Common myeloid progenitor, CD34-positive (primary cell): ENCODE measurements around the gene CCNO. TPM values are rescaled to one million over a fixed set of nuclear protein-coding genes. Genes with fewer than 3 reads are reported as not detected.
A peak's percentile ranks its signal among the peaks of the same experiment; 100 is the strongest.

ENCODE experiments used
- CTCF ChIA-PET: fragments of 350-600 bp; sonication (Branson Sonifier 250); formaldehyde crosslinking; loops from one replicate; lab custom pipeline; 2021; ENCODE audit warnings: antibody characterized with exemption; lab: Charles Lee
- POLR2A ChIA-PET: fragments of 350-600 bp; sonication (Branson Sonifier 250); formaldehyde crosslinking; loops from one replicate; lab custom pipeline; 2021; ENCODE audit warnings: antibody characterized with exemption; lab: Charles Lee
- DNase-seq, 3 donors: peaks; one replicate each; pipeline versions ENCODE4 v3.0.0 to v3.0.0-alpha.2; 2013
- H3K27ac ChIP-seq, 2 experiments: 1 replicate in 1 of 2; 2 replicates in 1 of 2; pipeline ENCODE4 v1.7.0; 2013; ENCODE audit warnings: inconsistent platforms in 2 of 2, low read length in 2 of 2, mild to moderate bottlenecking in 2 of 2, low read depth in 1 of 2, moderate library complexity in 1 of 2; ENCODE audit not compliant: severe bottlenecking in 2 of 2, insufficient read depth in 1 of 2, poor library complexity in 1 of 2
- H3K27me3 ChIP-seq, 5 experiments: replicated peaks in 2 of 5; 1 replicate in 3 of 5; 2 replicates in 2 of 5; pipeline versions ENCODE4 v1.6.1 to v1.7.0; 2013; ENCODE audit warnings: low read length in 4 of 5, mild to moderate bottlenecking in 2 of 5, moderate library complexity in 2 of 5, inconsistent platforms in 1 of 5; ENCODE audit not compliant: insufficient read depth in 5 of 5, control insufficient read depth in 4 of 5
- H3K36me3 ChIP-seq, 4 experiments: 1 replicate in 2 of 4; 2 replicates in 2 of 4; pipeline versions ENCODE4 v1.6.1 to v1.7.0; 2013; ENCODE audit warnings: low read length in 3 of 4, control low read depth in 1 of 4, mild to moderate bottlenecking in 1 of 4; ENCODE audit not compliant: control insufficient read depth in 4 of 4, insufficient read depth in 4 of 4
- H3K4me1 ChIP-seq, 4 experiments: 1 replicate in 3 of 4; 2 replicates in 1 of 4; pipeline versions ENCODE4 v1.6.1 to v1.7.1; 2013; ENCODE audit warnings: low read length in 3 of 4, mild to moderate bottlenecking in 3 of 4, control low read depth in 1 of 4, inconsistent platforms in 1 of 4, moderate library complexity in 1 of 4; ENCODE audit not compliant: control insufficient read depth in 4 of 4, insufficient read depth in 4 of 4; ENCODE audit errors: control extremely low read depth in 1 of 4
- H3K4me3 ChIP-seq, 7 experiments: 1 replicate in 4 of 7; 2 replicates in 3 of 7; pipeline versions ENCODE4 v1.5.1 to v1.7.0; 2013; ENCODE audit warnings: mild to moderate bottlenecking in 7 of 7, low read length in 6 of 7, moderate library complexity in 6 of 7, inconsistent platforms in 2 of 7, low read depth in 2 of 7, control low read depth in 1 of 7; ENCODE audit not compliant: insufficient read depth in 4 of 7, control insufficient read depth in 1 of 7; ENCODE audit errors: extremely low read depth in 1 of 7
- H3K9me3 ChIP-seq, 5 experiments: 1 replicate in 4 of 5; 2 replicates in 1 of 5; pipeline versions ENCODE4 v1.6.1 to v1.7.1; 2013; ENCODE audit warnings: low read length in 4 of 5, mild to moderate bottlenecking in 2 of 5, inconsistent platforms in 1 of 5, low read depth in 1 of 5, moderate library complexity in 1 of 5; ENCODE audit not compliant: control insufficient read depth in 4 of 5, insufficient read depth in 2 of 5; ENCODE audit errors: control extremely low read depth in 1 of 5
- WGBS: methylation state at CpG from one replicate; pipeline ENCODE4 v1.1.5; 2013; ENCODE audit not compliant: insufficient coverage; 5-methylcytosine and 5-hydroxymethylcytosine counted together
- polyA plus RNA-seq: library from polyadenylated mRNA; unstranded; fragments of 120-200 nt; gene quantifications from one replicate; pipeline ENCODE4 v1.2.1, GENCODE V29; 2013

CCNO gene, protein sequence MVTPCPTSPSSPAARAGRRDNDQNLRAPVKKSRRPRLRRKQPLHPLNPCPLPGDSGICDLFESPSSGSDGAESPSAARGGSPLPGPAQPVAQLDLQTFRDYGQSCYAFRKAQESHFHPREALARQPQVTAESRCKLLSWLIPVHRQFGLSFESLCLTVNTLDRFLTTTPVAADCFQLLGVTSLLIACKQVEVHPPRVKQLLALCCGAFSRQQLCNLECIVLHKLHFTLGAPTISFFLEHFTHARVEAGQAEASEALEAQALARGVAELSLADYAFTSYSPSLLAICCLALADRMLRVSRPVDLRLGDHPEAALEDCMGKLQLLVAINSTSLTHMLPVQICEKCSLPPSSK
- polyA plus RNA-seq = not detected

DNA sequence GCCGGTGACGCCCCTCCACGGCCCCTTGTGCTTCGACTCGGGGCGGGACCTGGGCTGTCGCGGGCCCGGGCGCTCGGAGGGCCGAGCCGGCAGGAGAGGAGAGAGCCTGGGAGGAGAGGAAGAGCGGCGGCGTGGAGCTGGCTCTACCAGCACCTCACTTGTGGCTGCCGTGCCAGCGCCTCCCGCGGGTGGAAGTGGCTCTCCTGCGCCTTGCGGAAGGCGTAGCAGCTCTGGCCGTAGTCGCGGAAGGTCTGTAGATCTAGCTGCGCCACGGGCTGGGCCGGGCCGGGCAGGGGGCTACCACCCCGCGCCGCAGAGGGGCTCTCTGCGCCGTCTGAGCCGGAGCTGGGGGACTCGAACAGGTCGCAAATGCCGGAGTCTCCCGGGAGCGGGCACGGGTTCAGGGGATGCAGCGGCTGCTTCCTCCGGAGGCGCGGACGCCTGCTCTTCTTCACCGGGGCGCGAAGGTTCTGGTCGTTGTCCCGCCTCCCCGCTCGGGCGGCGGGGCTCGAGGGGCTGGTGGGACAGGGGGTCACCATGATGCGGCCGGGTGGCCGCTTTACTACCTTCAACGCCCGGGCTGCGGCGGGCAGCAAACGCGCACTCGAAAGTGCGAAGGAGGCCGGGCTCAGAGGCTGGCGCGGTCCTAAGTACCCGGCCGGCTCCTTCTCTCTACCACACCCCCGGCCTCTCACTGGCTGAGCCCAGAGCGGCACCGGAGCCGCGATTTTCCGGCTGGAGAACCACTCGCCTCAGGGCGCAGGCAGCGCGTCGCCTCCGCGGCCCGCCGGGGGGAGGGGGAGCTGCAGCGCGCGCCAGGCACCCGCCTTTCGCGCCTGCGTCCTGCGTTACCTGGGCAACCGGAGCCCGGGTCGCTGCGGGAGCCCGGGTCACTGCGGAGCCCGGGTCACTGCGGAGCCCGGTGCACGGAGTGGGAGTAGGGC, at the start of gene CCNO:
CCNO (minus strand) TSS at position 624 of the 944 bp plus-strand sequence; CDS start at position 539, 85 bp downstream.
- peaks cover 32 to 96% (median 58%) of the 10 kb centered on the region in 5 experiments for H3K27me3 ChIP-seq

DNA sequence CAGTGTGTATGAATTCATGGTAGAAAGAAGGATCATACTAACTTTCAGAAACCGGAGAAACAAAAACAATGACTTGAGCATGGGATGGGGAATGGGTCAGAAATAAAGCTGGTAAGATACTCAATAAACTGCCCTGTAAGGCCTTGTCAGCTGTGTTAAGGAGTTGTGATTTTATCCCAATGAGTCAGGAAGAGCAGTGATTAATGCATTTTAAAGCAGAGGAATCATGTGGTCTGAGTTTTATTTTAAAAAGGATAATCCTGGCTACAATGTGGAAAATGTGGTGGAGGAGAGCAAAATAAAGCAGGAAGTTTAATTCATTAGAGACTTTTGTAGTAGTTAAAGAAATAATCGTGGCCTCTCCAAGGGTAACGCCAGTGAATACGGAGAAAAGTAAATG, 45.4 kb upstream of the CCNO start:
- WGBS = 94% methylated on average over 4 of the region's 4 CpGs
- Histone ChIP-seq H3K27me3 (no peaks in the 10 kb centered on the region), H3K4me1 (no peaks in the 10 kb centered on the region), H3K9me3 (no peaks in the 10 kb centered on the region), H3K4me3 (no peak overlapping the region), H3K27ac (no peak overlapping the region), H3K36me3 (peaks cover 7 to 74% (median 39%) of the 10 kb centered on the region in 4 experiments)
- DNase-seq = no peak
- ChIA-PET POLR2A (no interaction called here), CTCF (interaction anchor here (1.0 kb wide), 1 partner anchor 10 kb away, joined by 3 read pairs; no protein-coding TSS in a partner anchor)

More for the DNA sequence above, at the start of gene CCNO:
- H3K36me3 ChIP-seq = no peaks in the 10 kb centered on the region
- peak in 2 of 3 donors; percentile 64 to 77 for DNase-seq
- H3K9me3 ChIP-seq = peaks cover 0 to 1% (median 0%) of the 10 kb centered on the region in 5 experiments
- peaks cover 3 to 38% (median 35%) of the 10 kb centered on the region in 4 experiments for H3K4me1 ChIP-seq
- ChIA-PET POLR2A (no interaction called here), CTCF (interaction anchor here (0.8 to 2.9 kb wide), 11 partner anchors 11 to 208 kb away, joined by 3 to 27 read pairs (median 3); partner anchors contain the start of gene CDC20B)
- under 1% methylated on average over 84 of the region's 106 CpGs for WGBS
- H3K27ac ChIP-seq = no peak within 1 kb of the TSS
- H3K4me3 ChIP-seq = peak within 1 kb of the TSS in 6 of 7 experiments; percentile 30 to 74 (median 66)

DNA sequence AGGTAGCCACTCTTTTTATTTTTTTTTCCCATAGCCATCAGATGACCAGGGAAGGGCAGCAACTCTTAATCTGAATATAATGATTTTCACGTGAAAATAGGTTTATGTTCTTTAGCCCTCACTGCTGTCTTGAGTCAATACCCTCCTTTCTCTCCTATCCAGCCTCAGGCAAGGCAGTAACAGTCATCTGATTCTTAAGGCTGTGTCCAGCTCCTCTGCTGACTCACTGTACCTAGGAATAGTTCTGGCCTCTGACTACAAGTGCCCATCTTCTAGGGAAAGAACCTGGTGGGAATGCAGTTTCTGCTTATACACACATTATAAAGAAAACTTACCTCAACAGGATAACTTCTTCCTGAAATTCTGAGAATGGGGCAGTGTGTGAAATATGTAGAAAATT, 43.4 kb upstream of the CCNO start:
- CTCF ChIA-PET = no interaction called here
- POLR2A ChIA-PET = no interaction called here
- Histone ChIP-seq H3K36me3 (peaks cover 10 to 70% (median 38%) of the 10 kb centered on the region in 4 experiments), H3K4me1 (no peaks in the 10 kb centered on the region), H3K9me3 (no peaks in the 10 kb centered on the region), H3K27ac (no peak overlapping the region), H3K27me3 (no peaks in the 10 kb centered on the region), H3K4me3 (no peak overlapping the region)
- WGBS = 100% methylated on average over 1 of the region's 1 CpG
- DNase-seq = no peak

DNA sequence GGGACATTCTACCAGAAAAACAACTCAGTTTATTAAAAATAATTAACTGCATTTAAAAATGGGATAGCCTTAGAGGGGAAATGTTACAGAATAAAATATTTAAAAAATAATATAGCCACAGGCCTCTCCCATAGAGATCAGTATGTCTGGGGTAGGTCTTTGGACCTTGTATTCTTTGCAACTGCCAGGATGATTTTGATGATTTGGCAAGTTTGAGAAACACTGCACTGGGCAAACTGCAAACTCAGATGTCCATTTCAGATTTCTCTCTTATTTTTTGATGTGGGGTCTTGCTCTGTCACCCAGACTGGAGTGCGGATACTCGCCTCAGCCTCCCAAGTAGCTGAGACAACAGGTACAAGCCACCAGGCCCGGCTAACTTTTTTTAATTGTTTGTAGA, 24.9 kb upstream of the CCNO start:
- Histone ChIP-seq H3K4me3 (no peak overlapping the region), H3K27ac (no peak overlapping the region), H3K4me1 (peaks cover 0 to 4% (median 2%) of the 10 kb centered on the region in 4 experiments), H3K9me3 (no peaks in the 10 kb centered on the region), H3K27me3 (no peaks in the 10 kb centered on the region), H3K36me3 (peaks cover 15 to 50% (median 31%) of the 10 kb centered on the region in 4 experiments)
- POLR2A ChIA-PET = no interaction called here
- 94% methylated on average over 3 of the region's 3 CpGs for WGBS
- CTCF ChIA-PET = interaction anchor here (0.6 to 1.3 kb wide), 3 partner anchors 27 to 720 kb away, joined by 3 to 4 read pairs (median 3); no protein-coding TSS in a partner anchor
- DNase-seq = no peak

DNA sequence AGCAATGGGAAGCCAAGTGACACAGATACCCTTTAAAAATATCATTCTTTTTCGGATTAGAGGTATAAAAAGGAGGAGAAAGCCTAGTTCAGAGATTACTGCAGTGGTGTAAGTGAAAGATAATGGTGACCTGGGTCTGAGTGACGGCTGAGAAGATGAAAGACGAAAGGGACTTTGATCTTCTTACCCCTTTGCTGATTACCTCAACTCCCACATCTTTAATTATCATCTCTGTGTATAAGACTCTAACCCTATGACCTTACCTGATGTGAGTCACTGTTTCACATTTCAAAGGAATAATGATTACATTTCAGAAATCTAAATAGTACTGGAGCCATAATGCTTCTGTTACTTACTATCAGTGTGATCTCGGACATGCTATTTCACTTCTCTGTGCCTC, 21.4 kb upstream of the CCNO start:
- CTCF ChIA-PET = no interaction called here
- no peaks in the 10 kb centered on the region for H3K27me3 ChIP-seq
- 100% methylated on average over 3 of the region's 4 CpGs for WGBS
- peaks cover 9 to 32% (median 21%) of the 10 kb centered on the region in 4 experiments for H3K36me3 ChIP-seq
- H3K27ac ChIP-seq = no peak overlapping the region
- no peak overlapping the region for H3K4me3 ChIP-seq
- POLR2A ChIA-PET = no interaction called here
- peaks cover 0 to 10% (median 4%) of the 10 kb centered on the region in 4 experiments for H3K4me1 ChIP-seq
- H3K9me3 ChIP-seq = no peaks in the 10 kb centered on the region
- no peak for DNase-seq

DNA sequence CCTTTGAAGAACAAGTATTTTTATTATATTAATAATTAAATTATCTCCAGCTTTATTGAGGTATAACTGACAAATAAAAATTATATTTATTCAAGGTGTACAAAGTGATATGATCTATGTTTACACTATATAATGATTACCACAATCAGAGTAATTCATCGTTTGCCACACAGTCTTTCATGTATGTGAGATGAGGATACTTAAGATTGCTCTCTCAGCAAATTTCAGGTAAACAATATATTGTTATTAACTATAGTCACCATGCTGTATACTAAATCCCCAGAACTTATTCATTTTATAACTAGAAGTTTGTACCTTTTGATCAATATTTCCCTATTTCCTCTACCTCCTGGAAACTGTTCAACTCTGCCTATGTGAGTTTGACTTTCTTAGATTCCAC, 16.7 kb upstream of the CCNO start:
- CTCF ChIA-PET = no interaction called here

More for the DNA sequence above, 16.7 kb upstream of the CCNO start:
- no peak for DNase-seq
- Histone ChIP-seq H3K36me3 (peaks cover 0 to 7% (median 4%) of the 10 kb centered on the region in 4 experiments), H3K9me3 (peaks cover 0 to 8% (median 3%) of the 10 kb centered on the region in 5 experiments), H3K4me3 (no peak overlapping the region), H3K27ac (no peak overlapping the region), H3K27me3 (no peaks in the 10 kb centered on the region), H3K4me1 (peaks cover 0 to 6% (median 2%) of the 10 kb centered on the region in 4 experiments)
- POLR2A ChIA-PET = no interaction called here
- WGBS = no CpG with 5 or more reads among the region's 1 CpG
